Posterior cingulate gyrus (tissue), 11 donors: ENCODE results near the gene BANK1.

ENCODE experiments used
- DNase-seq, 10 donors: peaks; one replicate each; pipeline versions ENCODE4 v3.0.0 to v3.0.0-alpha.2; 2020 to 2021; ENCODE audit warnings: mixed read lengths in 3 of 10
- intact Hi-C: fragments of 100-400 bp; cut with DNase I; formaldehyde crosslinking; loops from one replicate; pipeline ENCODE4 v1.15.1; 2023

BANK1 gene

GRCh38 chr4:101790521-101791181, at the start of gene BANK1:
Gene BANK1 (plus strand): TSS chr4:101790730. CDS start chr4:101790881, 151 bp downstream.
- intact Hi-C loops: no loop called here

GRCh38 chr4:101753721-101754120, 36.8 kb upstream of the BANK1 start:
- DNase-seq: no peak
- intact Hi-C loops: no loop called here

More at GRCh38 chr4:101790521-101791181, at the start of gene BANK1:
- DNase-seq: peak in 8 of 10 donors; percentile 8 to 89 (median 20)

GRCh38 chr4:101756181-101756580, 34.3 kb upstream of the BANK1 start:
- DNase-seq: no peak
- intact Hi-C loops: no loop called here

GRCh38 chr4:101761405-101761804, 29.1 kb upstream of the BANK1 start:
- DNase-seq: peak in 1 of 10 donors; percentile 62
- intact Hi-C loops: no loop called here

GRCh38 chr4:101762025-101762424, 28.5 kb upstream of the BANK1 start:
- DNase-seq: no peak
- intact Hi-C loops: no loop called here

GRCh38 chr4:101762534-101762933, 28.0 kb upstream of the BANK1 start:
- intact Hi-C loops: no loop called here
- DNase-seq: no peak

GRCh38 chr4:101763576-101763975, 27.0 kb upstream of the BANK1 start:
- intact Hi-C loops: no loop called here
- DNase-seq: no peak

- intact Hi-C loops: no loop called here
- no peak for DNase-seq
Observed at GRCh38 chr4:101774807-101775206, 15.7 kb upstream of the BANK1 start.

GRCh38 chr4:101777431-101777830, 13.1 kb upstream of the BANK1 start:
- intact Hi-C loops: no loop called here
- DNase-seq: no peak

- no peak for DNase-seq
- intact Hi-C loops: no loop called here
Observed at GRCh38 chr4:101780284-101780683, 10.2 kb upstream of the BANK1 start.

GRCh38 chr4:101782546-101782945, 8.0 kb upstream of the BANK1 start:
- no peak for DNase-seq
- intact Hi-C loops: no loop called here

- intact Hi-C loops: no loop called here
- no peak for DNase-seq
Observed at GRCh38 chr4:101784957-101785356, 5.6 kb upstream of the BANK1 start.

- no peak for DNase-seq
- intact Hi-C loops: no loop called here
Observed at GRCh38 chr4:101785486-101785885, 5.0 kb upstream of the BANK1 start.

GRCh38 chr4:101787701-101788316, 2.7 kb upstream of the BANK1 start:
- DNase-seq: no peak
- intact Hi-C loops: no loop called here

- intact Hi-C loops: no loop called here
- DNase-seq: no peak
Observed at GRCh38 chr4:101791182-101791558, 640 bp downstream of the BANK1 start.

- DNase-seq: no peak
- intact Hi-C loops: no loop called here
Observed at GRCh38 chr4:101792056-101792590, 1.6 kb downstream of the BANK1 start.

- intact Hi-C loops: no loop called here
- DNase-seq: no peak
Observed at GRCh38 chr4:101793397-101793796, 2.9 kb downstream of the BANK1 start.

GRCh38 chr4:101794806-101795205, 4.3 kb downstream of the BANK1 start:
- no peak for DNase-seq
- intact Hi-C loops: no loop called here

GRCh38 chr4:101795704-101796103, 5.2 kb downstream of the BANK1 start:
- intact Hi-C loops: no loop called here
- DNase-seq: no peak

GRCh38 chr4:101801958-101802357, 11.4 kb downstream of the BANK1 start:
- DNase-seq: no peak

GRCh38 chr4:101806914-101807313, 16.4 kb downstream of the BANK1 start:
- DNase-seq: no peak

More at GRCh38 chr4:101801958-101802357, 11.4 kb downstream of the BANK1 start:
- intact Hi-C loops: no loop called here

GRCh38 chr4:101807351-101807750, 16.8 kb downstream of the BANK1 start:
- intact Hi-C loops: no loop called here

More at GRCh38 chr4:101806914-101807313, 16.4 kb downstream of the BANK1 start:
- intact Hi-C loops: no loop called here

More at GRCh38 chr4:101807351-101807750, 16.8 kb downstream of the BANK1 start:
- DNase-seq: no peak
